Activated CD8-positive, alpha-beta memory T cell treated with anti-CD3 and anti-CD28 coated beads for 36 hours (primary cell): ENCODE data around the gene IZUMO1. TPM values are rescaled to one million over a fixed set of nuclear protein-coding genes. Genes with fewer than 3 reads are reported as not detected.
"Not testable (repeated sequence)": the region's sequence is repeated elsewhere in the genome, so short reads cannot be mapped to it uniquely, and the experiment has no call there.

Source experiments
- CTCF ChIA-PET: fragments of 350-600 bp; sonication (Branson Sonifier 250); formaldehyde crosslinking; loops from one replicate; lab custom pipeline; 2021; ENCODE audit warnings: antibody characterized with exemption; lab: Charles Lee
- POLR2A ChIA-PET: fragments of 350-600 bp; sonication (Branson Sonifier 250); formaldehyde crosslinking; loops from one replicate; lab custom pipeline; 2021; ENCODE audit warnings: antibody characterized with exemption; lab: Charles Lee
- total RNA-seq, 2 experiments: library from RNA; stranded (reverse); gene quantifications; one replicate each; pipeline ENCODE4 v1.2.3, GENCODE V29; 2021

IZUMO1 gene
- total RNA-seq, 2 experiments from 2014 or later, result not detected

GRCh38 chr19:48720251-48720612, 26.5 kb downstream of the IZUMO1 start:
- POLR2A ChIA-PET, result no interaction called here
- CTCF ChIA-PET, result interaction anchor here (0.8 to 0.9 kb wide), 2 partner anchors 213 to 214 kb away, joined by 3 read pairs; partner anchors contain the start of gene DHDH

GRCh38 chr19:48719263-48720171, 27.2 kb downstream of the IZUMO1 start, which contains the start of gene MAMSTR:
Gene MAMSTR, minus strand, starts transcription at chr19:48719725. Its CDS starts 694 bp downstream, at chr19:48719031.
- CTCF ChIA-PET, result interaction anchor here (0.8 kb wide), 1 partner anchor 214 kb away, joined by 3 read pairs; no protein-coding TSS in a partner anchor
- POLR2A ChIA-PET, result no interaction called here

- ChIA-PET CTCF (no interaction called here), POLR2A (no interaction called here)
Measured at GRCh38 chr19:48718711-48719231, 27.9 kb downstream of the IZUMO1 start.

DNA sequence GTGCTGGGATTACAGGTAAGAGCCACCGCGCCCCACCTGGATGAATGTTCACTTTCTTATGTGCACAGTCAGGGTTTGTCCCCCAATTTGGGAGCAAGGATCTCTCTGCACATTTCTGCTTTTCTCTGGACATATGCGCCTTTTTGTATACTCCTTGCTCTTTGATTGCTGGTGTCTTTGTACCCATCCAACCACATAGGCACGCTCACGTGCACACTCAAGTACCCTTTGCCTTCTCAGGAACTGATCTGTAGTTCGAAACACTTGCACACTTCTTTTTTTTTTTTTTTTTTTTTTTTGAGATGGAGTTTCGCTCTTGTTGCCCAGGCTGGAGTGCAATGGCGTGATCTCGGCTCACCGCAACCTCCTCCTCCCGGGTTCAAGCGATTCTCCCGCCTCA, 28.6 kb downstream of the IZUMO1 start:
- POLR2A ChIA-PET, CTCF ChIA-PET: not testable (repeated sequence)

- ChIA-PET CTCF (interaction anchor here (0.7 kb wide), 2 partner anchors 14 to 16 kb away, joined by 3 to 4 read pairs; no protein-coding TSS in a partner anchor), POLR2A (no interaction called here)
Measured at GRCh38 chr19:48716562-48717291, 30.0 kb downstream of the IZUMO1 start.

GRCh38 chr19:48715681-48716171, 31.0 kb downstream of the IZUMO1 start:
- ChIA-PET POLR2A (interaction anchor here (0.5 kb wide), 1 partner anchor 57 kb away, joined by 4 read pairs; no protein-coding TSS in a partner anchor), CTCF (interaction anchor here (1.3 kb wide), 1 partner anchor 20 kb away, joined by 4 read pairs; the partner anchor contains the start of gene FUT2)

GRCh38 chr19:48714759-48715675, 31.7 kb downstream of the IZUMO1 start:
- CTCF ChIA-PET, result interaction anchor here (1.3 kb wide), 1 partner anchor 19 kb away, joined by 4 read pairs; the partner anchor contains the start of gene FUT2
- POLR2A ChIA-PET, result interaction anchor here (0.5 kb wide), 1 partner anchor 56 kb away, joined by 4 read pairs; no protein-coding TSS in a partner anchor

DNA sequence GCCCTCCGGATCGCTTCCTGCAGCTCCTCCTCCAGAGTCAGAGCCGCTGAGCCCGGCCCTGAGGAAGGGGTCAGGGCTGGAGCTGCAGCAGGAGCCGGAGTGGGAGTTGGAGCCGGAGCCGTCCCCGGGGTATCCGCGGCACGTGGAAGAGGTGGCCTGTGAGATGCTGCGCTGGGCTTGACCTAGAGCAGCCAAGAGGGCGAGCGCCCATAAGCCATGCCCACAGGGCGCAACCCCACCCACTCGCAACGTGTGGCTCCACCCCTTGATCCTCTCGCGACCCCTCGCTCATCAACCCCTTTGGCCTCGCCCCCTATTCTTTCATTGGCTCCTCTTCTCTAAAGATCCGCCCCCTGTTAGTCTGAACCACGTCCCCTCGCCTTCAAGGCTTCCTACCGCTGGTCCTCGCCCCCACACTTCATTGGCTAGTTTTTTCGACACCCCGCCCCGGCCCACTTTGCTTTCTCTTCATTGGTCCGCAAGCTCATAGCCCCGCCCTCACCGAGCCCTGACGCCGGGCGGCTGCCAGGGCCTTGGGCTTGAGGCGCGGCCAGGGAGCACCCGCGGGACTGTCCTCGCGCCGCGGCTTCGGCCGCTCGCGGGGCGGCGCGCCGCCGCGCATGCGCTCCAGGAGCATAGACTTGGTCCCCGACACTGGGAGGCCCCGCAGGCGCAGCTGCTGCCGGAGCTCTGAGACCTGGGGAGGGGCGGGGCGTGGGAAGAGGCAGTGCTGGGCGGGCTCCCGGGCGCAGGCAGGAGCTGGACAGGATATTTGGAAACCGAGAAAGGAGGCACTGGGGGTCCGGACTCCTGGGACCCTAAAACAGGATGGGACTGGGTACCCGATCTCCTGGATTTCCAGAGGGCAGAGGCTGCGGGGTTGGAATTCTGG, 32.6 kb downstream of the IZUMO1 start:
- ChIA-PET POLR2A (interaction anchor here (0.5 kb wide), 1 partner anchor 76 kb away, joined by 3 read pairs; no protein-coding TSS in a partner anchor), CTCF (interaction anchor here (0.9 to 1.3 kb wide), 4 partner anchors 18 to 438 kb away, joined by 3 to 4 read pairs (median 3); partner anchors contain the start of gene FUT2)

GRCh38 chr19:48713041-48713863, 33.5 kb downstream of the IZUMO1 start:
- ChIA-PET CTCF (interaction anchor here (0.9 to 1.2 kb wide), 3 partner anchors 38 to 437 kb away, joined by 3 read pairs; no protein-coding TSS in a partner anchor), POLR2A (interaction anchor here (0.5 to 0.7 kb wide), 4 partner anchors 12 to 127 kb away, joined by 3 to 10 read pairs (median 4); partner anchors contain the start of gene HSD17B14)

DNA sequence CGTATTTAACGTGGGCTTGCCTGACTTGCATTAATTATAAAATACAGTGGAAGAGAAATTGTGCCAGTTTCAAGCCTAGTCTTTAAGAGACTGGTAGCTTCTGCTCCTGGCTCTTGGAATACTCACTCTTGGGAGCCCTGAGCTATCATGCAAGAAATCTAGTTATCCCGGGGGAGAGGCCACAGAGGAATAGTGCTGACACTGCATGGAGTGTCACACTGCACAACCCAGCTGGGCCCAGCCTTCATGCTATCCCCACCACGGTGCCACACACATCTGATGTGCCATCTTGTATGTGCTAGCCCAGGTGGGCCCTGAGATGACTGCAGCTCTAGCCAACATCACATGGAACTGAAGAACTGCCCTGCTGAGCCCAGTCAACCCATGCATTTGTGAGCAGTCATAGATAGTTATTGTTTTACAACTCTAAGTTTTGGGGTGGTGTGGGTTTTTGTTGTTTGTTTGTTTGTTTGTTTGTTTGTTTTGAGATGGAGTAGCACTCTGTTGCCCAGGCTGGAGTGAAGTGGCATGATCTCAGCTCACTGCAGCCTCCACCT, 35.5 kb downstream of the IZUMO1 start:
- POLR2A ChIA-PET, result interaction anchor here (0.6 kb wide), 1 partner anchor 163 kb away, joined by 4 read pairs; no protein-coding TSS in a partner anchor

DNA sequence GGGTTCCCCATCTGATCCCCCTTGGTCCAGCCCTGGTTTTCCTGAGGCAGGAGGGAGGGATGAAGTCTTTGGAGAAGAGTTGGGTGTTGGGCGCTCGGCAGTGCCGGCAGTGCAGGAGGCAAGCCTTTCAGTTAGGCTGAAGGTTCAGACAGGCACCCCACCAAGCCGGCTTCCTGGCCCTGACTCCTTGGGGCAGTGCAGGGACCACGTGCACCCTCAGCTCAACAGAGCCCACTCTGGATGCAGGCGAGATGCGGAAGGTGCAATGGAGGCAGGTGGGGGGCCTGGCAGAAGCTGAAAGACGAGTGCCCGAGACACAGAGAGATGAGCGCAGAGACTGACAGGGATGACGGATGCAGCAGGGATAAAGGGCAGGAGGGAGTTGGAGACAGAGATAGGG, 38.2 kb downstream of the IZUMO1 start:
- ChIA-PET POLR2A (no interaction called here), CTCF (no interaction called here)

More for the DNA sequence above, 35.5 kb downstream of the IZUMO1 start:
- CTCF ChIA-PET, result interaction anchor here (0.7 kb wide), 1 partner anchor 1632 kb away, joined by 4 read pairs; no protein-coding TSS in a partner anchor

- ChIA-PET POLR2A (no interaction called here), CTCF (no interaction called here)
Measured at GRCh38 chr19:48705431-48705830, 41.3 kb downstream of the IZUMO1 start.

GRCh38 chr19:48703316-48703715, 43.4 kb downstream of the IZUMO1 start:
- ChIA-PET CTCF (interaction anchor here (0.5 kb wide), 1 partner anchor 14 kb away, joined by 3 read pairs; no protein-coding TSS in a partner anchor), POLR2A (interaction anchor here (0.5 kb wide), 1 partner anchor 62 kb away, joined by 3 read pairs; no protein-coding TSS in a partner anchor)

- ChIA-PET POLR2A (no interaction called here), CTCF (no interaction called here)
Measured at GRCh38 chr19:48702701-48703100, 44.0 kb downstream of the IZUMO1 start.

DNA sequence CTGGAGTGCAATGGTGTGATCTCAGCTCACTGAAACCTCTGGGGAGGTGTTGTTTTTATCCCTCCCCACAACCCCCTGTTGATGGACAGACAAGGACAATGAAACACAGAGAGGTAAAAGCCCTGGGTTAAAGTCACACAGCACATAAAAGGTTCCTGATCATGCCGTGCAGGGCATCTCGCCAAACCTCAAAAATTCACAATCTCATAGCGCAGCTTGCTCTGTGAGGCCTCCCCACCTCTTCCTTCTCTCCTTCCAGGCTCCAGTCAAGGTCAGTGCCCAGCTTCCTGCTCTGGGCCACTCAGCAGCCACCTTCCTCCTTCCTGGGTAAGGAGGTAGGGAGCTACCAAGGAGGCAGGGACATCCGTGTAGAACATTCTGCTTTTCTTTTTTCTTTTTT, 48.7 kb downstream of the IZUMO1 start:
- ChIA-PET CTCF (interaction anchor here (0.7 kb wide), 1 partner anchor 247 kb away, joined by 4 read pairs; no protein-coding TSS in a partner anchor), POLR2A (no interaction called here)
